HG03565 (cell line): ENCODE data around the gene AMD1.
"Not testable (repeated sequence)": the region's sequence is repeated elsewhere in the genome, so short reads cannot be mapped to it uniquely, and the experiment has no call there.

Source experiments
- ATAC-seq: cut with Tn5 transposase; IDR thresholded peaks from one replicate; pipeline ENCODE4 v1.9.1; 2021; ENCODE audit warnings: mild to moderate bottlenecking, moderate library complexity; ENCODE audit not compliant: unreplicated experiment

Gene AMD1

DNA sequence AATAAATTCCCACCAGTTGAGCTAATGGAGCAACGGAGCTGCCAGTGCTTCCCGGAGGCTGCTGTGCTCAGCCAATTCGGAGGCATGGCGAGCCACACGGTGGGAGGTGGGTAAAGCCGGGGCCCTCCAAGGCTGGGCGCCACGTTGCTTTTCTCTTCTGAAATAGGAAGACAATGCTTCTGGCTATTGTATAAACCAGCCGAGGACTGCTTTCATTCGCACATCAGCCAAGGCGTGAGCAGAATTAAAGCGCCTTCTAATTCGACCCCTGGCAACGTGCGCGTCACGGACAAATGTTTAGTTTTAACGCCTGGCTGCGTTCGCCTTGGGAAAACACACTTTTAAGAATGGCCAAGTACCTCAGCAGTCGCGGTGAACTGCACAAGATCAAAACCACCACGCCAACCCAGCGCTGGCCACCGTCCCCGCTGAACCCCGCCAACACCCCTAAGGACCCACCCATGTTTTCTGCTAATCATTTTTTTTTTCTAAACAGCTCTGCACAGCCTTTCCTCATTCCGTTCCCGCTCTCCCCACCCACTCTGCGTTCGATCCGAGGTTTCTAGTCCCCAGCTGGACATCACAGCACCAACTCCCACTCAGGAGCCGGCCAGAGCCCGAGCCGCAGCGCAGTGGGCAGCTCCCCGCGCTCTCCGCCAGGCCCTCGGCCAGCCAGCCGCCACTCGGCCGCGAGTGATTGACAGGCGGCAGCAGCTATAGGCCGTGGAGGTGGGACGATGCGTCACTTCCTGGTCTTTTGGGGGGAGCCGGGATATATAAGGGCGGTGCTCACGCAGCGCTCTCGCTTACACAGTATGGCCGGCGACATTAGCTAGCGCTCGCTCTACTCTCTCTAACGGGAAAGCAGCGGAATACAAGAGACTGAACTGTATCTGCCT, at the start of gene AMD1:
AMD1 (plus strand) TSS at position 805 of the 899 bp plus-strand sequence. CDS start 321 bp downstream, outside the sequence.
- ATAC-seq, result peak; percentile 66

DNA sequence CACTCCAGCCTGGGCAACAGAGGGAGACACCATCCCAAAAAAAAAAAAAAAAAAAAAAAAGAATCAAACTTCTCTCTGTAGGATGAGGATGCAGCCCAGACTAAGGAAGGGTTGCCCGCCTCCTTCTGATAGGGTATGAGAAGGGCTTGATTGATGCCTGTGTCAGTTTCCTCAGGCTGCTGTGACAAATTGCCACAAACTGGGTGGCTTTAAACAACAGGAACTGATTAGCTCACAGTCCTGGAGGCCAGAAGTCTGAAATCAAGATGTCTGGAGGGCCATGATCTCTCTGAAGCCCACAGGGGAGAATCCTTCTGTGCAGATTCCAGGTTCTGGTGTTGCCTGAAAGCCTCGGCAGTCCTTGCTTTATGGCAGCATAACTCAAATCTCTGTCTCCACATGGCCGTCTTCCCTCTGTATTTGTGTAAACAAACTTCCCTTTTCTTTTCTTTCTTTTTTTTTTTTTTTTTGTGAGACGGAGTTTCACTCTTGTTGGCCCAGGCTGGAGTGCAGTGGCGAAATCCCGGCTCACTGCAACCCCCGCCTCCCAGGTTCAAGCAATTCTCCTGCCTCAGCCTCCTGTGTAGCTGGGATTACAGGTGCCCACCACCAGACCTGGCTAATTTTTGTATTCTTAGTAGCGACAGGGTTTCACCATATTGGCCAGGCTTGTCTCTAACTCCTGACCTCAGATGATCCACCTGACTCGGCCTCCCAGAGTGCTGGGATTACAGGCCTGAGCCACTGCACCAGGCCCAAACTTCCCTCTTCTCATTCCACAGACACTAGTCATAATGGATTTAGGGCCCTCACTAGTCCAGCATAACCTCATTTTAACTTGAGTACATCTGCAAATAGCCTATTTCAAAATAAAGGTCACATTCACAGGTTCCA, 48.1 kb upstream of the AMD1 start:
- ATAC-seq, result no peak

DNA sequence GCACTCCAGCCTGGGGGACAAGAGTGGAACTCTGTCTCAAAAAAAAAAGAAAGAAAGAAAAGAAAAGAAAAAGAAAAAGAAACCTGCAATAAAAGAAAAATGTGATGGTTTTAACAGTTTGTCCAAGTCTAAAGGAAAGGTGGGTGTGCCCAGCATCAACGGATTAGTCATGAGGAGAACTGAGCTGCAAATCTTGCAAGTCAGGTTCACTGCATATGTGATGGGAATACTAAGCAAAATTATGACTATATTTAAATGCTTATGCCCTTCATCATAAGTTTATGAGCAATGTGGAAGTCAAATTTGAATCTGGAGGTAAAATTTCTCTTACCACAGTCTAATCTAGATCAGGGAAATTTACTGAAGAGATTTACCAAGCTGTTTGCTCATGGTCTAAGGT, 46.2 kb upstream of the AMD1 start:
- no peak for ATAC-seq

DNA sequence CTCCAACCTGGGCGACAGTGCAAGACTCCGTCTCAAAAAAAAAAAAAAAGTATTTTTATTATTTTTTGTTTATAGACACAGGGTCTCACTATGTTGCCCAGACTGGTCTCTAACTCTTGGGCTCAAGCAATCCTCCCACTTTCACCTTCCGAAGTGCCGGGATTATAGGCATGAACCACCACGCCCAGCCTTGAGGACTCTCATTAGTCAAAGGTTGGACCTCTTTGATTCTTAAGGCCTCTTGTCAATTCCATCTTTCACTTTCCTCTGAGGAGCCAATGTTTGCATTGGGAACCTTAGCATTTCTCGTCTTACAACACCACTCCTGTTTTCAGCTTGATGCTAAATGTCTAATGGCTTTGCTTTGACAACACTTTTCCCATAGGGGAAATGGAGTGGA, 43.2 kb upstream of the AMD1 start:
- no peak for ATAC-seq

DNA sequence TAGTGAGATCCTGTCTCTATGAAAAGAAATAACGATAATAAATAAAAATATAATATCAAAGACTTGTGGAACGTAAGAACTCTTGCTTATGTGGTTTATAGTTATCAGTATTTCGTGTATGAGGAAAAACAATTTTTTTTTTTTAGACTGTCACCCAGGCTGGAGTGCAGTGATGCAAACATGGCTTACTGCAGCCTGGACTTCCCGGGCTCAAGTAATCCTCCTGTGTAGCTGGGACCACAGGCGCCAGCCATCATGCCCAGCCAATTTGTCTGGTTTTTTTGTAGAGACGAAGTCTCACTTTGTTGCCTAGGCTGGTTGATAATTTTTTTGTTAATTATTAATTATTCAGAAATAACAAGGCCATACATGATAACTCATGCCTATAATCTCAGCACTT, 40.8 kb upstream of the AMD1 start:
- ATAC-seq, result no peak

DNA sequence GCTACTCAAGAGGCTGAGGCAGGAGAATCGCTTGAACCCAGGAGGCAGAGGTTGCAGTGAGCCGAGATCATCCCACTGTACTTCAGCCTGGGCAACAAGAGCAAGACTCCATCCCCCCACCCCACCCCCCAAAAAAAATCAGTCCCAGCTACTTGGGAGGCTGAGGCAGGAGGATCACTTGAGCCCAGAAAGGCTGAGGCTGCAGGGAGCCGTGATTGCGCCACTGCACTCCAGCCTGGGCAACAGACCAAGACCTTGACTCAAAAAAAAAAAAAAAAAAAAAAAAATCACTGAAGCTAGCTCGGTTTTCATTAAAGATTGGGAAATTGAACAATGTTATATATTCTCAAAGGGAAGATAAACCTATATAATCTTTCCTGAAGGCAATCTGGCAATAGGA, 38.8 kb upstream of the AMD1 start:
- not testable (repeated sequence) for ATAC-seq

DNA sequence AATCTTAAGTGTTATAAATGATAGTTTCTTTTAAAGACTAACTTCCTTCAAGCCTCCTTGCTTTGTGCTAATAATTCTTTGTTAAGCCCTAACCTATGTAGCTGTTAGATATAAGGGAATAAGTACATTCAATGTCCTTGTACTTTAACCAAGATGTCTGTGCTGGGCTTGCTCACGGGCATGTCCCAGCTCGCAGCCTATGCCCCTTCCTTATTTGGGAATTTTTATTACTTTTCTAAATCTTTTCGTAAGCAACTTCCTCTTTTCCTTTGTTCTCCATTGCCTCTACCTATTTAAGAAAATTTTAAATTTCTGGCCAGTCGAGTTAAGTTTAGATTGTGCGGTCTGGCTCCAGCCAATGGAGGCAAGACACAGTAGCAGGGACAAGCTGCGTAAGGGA, 33.3 kb upstream of the AMD1 start:
- no peak for ATAC-seq

DNA sequence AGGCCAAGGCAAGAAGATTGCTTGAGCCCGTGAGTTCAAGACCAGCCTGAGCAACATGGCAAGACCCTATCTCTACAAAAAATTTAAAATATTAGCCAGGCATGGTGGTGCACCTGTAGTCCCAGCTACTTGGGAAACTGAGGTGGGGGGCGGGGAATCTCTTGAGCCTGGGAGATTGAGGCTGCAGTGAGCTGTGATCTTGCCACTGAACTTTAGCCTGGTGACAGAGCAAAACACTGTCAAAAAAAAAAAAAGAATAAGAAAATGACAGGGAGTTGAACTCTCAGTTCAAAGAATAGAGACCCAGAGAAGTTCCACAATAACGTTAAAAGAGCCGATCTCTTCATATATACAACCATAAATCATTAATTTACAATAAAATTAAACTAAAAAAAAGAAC, 24.8 kb upstream of the AMD1 start:
- ATAC-seq, result no peak

DNA sequence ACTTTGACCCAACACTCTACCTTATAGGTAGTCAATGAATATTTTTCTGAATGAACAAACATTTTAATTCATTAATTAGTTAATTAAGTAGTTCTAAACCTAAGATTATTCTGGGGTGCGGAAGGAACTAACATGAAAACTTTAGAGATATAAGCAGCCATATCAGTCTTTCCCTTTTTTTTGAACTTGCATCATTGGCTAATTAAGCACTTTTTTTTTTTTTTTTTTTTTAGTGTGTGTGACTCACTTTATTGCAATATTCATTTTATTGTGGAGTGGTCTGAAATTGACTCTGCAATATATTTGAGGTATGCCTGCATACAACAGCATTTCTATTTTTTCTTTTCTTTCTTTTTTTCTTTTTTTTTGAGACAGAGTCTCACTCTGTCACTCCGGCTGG, 21.8 kb upstream of the AMD1 start:
- ATAC-seq, result no peak

DNA sequence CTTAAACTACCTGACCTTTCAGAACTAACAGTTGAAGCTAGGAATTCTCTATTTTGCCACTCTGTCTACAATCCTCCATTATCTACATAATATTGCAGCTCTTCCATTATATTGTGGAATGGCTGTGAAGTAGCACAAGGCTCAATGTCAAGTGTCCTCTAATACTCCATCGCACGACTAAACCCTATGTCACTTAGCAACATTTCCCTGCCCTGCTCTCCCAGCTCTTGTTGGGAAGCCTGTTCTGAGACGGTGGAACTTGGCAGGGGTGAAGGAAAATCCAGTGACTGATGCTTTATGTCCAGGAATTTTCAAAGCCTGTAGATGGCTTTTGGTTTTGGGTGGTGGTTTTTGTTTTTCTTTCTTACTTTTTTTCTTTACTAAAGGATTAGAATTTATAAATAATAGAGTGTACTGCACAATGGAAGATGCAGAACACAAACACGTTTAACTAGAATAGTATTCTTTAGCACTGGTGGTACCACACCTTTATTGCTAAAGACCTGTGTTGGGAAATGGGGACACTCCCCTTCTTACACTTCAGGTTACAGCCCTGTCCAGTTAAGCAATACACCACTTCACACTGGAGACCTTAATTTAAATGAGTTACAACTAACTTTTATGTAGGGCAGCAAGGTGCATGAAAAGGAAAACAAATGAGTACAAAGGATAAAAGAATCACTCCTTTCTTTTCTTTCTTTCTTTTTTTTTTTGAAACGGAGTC, 20.7 kb upstream of the AMD1 start:
- no peak for ATAC-seq

DNA sequence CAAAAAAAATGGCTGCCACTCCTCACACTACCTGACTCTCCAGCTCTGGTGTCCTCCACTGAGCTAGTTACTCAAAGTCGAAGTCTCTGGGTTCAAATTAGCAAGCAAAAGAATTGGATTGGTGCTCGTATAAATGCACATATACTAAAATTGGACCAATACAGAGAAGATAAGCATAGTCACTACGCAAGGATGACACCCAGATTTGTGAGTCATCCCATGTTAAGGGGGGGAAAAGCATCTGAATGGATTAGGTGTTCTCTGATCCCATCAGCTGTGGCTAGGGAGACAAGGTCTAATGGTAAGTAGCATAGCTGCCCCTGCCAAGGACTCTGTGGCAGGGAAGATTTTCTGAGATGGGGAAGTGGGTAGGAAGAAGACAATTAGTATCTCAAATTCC, 18.3 kb upstream of the AMD1 start:
- ATAC-seq, result no peak

DNA sequence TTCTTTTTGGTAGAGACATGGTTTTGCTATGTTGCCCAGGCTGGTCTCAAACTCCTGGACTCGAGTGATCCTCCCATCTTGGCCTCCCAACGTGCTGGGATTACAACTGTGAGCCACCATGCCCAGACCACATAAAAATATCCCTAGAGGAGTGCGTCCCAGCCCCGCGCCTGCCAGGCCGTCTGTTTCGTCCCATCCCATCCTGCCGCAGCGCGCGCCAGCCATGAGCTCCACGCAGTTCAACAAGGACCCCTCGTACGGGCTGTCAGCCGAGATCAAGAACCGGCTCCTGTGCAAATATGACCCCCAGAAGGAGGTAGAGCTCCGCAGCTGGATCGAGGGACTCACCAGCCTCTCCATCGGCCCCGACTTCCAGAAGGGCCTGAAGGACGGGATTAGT, 16.6 kb upstream of the AMD1 start:
- ATAC-seq, result no peak

DNA sequence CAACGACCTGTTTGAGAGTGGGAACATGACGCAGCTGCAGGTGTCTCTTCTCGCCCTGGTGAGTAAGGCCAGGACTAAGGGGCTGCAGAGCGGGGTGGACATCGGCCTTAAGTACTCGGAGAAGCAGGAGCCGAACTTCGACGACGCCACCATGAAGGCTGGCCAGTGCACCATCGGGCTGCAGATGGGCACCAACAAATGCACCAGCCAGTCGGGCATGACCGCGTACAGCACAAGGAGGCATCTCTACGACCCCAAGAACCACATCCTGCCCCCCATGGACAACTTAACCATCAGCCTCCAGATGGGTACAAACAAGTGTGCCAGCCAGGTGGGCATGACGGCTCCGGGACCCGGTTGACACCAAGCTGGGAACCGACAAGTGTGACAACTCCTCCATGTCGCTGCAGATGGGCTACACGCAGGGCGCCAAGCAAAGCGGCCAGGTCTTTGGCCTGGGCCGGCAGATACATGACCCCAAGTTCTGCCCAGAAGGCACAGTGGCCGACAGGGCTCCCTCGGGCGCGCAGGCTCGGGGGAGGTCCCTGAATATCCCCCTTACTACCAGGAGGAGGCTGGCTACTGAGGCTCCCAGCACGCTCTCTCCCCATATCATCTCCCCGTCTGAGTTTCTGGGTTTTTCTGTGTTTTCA, 15.9 kb upstream of the AMD1 start:
- ATAC-seq, result no peak

DNA sequence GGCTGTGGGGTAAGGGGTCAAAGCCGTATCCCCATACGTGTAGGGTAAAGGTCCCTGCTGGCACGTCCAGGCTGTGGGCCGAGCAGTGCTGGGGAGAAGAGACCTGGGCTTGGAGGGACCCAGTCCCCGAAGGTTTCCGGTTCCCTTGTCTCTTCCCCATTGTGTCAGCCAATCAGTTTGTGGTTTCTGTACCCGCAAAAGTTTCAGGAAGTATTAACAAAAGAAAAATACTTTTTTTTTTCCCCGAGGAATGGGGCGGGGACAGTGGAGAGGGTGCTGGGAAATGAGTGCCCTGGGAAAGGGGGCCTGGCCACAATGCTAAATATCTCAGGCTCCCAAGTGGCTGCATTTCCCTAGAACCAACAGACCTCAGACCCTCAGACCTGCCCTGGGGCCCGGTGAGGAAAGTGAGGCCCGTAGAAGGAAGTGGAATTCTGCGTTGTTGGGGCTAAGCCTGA, 15.2 kb upstream of the AMD1 start:
- no peak for ATAC-seq

DNA sequence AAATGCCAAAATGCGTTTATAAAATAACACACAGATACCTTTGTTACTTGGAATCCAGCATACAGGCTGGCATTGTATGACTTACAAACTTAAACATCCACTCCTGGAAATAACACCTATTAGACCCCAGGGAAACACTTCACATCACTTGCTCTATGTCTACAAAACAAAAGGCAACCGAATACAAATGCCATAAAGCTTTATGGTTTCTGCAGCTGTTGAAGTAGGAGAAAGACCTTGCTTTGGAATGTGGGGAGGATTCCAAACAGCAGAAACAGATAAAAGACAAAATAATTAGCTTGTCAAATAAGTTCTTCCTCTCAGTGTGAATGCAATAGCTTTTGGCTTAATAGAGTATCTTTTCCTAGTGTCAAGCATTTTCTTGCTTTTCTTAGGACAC, 9.8 kb upstream of the AMD1 start:
- ATAC-seq, result no peak

DNA sequence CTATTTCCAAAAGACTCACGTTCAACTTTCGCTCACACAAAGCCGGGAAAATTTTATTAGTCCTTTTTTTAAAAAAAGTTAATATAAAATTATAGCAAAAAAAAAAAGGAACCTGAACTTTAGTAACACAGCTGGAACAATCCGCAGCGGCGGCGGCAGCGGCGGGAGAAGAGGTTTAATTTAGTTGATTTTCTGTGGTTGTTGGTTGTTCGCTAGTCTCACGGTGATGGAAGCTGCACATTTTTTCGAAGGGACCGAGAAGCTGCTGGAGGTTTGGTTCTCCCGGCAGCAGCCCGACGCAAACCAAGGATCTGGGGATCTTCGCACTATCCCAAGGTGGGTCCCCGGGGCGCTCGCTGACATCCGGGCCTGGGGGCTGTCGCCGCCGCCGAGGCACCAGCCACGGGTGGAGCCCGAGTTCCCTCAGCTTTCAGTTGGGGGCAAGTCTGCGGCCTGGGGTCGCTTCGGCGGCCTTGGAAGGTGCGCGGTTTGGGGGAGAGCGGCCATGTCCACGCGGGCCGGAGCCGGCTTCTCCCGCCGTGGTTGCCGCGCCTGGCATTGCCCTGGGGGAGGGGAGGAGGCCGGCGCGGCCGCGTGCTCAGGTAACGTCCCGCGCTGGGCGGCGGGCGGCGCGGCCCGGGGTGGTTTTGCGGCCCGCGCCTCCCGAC, 429 bp downstream of the AMD1 start:
- no peak for ATAC-seq

DNA sequence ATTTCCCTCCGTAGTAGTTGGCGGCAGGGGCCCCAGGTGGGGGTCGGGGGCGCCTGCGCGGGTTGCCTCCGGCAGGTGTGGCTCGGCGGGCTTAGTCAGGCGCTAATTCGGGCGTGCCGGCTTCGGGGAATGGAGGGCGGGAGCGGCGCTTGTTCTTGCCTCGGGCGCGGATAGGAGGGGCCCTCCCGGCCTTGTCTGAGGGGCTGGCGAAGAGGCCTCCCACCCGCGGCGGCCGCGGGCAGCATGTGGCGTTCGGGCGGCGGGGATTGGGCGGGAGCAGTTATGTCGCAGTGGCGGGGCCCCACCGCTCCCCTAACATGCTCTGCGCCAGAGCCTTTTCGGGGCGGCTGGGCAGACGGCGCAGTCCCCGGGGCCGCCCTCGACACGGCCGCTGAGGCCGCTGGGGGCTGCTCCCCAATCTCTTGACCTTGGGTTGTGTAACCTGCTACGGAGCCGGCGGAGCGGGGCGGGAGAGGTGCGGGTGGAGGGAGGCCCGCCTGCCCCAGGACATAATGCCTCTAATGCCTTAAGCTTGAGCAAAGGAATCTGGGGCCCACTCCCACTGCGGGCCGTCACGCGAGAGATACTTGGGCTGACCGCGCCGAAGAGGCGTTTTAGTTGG, 1.1 kb downstream of the AMD1 start:
- ATAC-seq, result no peak

DNA sequence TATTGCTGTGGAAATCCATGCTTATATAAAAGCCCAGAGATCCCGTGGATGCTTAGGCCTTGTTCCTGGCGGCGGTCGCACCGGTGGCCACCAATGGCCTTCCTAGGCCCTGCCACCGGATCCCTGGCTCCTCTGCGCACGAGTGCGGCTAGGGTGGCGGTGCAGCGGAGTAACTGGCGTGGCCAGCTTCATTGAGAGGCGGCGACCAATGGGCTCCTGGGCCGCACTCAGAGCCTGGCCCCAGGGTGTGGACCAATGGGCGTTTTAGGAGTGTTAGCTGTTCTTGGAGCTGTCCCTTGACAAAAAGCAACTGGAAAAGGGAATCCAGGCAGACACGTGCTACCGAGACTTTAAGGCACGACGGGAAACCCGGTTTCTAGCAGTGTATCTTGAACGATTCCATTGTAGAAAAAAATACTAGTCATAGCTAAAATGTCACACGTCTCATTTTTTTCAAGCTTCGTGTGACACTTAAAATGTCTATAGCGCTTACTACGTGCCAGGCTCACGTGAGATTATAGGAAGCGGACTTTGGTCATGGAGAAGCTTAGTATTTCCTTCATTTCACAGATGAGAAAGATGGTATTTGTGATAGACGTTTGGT, 1.7 kb downstream of the AMD1 start:
- ATAC-seq, result no peak
